HG03520 (cell line): Measurements from ENCODE around the gene BICDL1.
"Not testable (repeated sequence)": the region's sequence is repeated elsewhere in the genome, so short reads cannot be mapped to it uniquely, and the experiment has no call there.

ENCODE experiments used
- ATAC-seq: cut with Tn5 transposase; IDR thresholded peaks from one replicate; pipeline ENCODE4 v1.9.1; 2021; ENCODE audit warnings: mild to moderate bottlenecking, moderate library complexity; ENCODE audit not compliant: unreplicated experiment

The BICDL1 gene

DNA sequence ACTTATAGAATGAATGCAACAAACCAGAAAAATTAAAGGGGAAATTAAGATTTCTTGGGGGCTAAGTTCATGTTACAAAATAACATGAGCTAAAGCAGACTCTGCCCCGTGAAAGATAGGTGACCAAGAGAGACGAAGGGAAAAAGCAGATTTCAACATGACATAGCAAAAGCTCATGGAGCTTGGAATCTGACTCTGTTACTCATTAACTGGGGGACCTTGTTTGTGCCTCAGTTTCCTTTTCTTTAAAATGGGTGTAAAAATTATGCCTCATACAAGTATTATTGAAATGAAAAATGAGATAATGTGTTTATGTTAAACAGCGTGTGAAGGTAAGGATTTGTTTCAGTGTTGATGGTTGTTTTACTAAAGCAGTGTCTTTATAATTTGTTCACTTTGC is 11.5 kb downstream of the BICDL1 start:
- no peak for ATAC-seq

DNA sequence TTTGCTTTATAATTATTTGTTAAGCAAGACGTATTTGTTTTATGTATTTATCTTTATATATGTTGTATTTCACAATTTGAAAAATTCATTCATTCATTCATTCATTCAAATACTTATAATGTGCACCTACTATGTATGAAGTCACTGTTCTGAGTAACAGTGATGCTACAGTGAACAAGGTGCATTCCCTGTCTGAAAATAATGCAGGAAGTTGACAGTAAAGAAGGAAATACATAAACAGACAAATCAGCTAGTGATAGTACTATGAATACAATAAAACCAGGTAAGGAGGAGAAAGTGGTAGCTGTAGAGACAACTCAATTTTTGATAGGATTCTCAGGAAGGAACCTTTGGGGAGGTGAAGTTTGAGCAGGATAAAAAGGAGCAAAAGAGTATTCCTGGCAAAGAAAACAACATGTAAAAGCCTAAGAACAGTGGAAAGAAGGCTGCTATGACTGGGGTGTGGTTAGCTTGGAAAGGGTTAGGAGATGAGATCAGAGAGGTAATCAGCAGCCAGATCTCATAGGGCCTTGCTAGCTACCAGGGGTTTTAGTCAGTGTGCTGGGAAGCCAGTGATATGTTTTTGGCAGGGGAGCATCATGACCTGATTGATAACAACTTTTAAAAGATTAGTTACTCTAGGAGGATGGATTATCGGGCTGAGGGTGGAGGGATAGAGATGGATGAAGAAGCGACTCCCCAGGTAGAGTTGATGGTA is 17.4 kb downstream of the BICDL1 start:
- ATAC-seq, result no peak

DNA sequence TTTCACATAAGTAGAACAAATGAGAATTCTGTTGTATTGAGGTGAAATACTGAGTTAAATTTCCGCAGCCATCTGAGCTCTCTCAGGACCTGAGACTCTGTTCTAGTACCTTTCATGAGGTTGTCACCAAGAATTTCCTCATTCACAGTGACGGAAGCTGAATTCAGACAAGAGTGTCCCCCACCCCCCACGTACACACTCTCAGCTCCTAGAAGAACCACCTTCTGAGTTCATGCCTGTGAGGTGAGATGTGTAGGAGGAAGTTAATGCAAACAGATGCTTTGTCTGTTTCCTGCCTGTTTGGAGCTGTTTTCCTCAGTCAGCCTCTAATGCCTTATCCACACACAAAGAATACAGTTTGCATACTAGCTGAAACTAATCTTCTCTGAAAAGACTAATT is 18.2 kb downstream of the BICDL1 start:
- ATAC-seq, result no peak

DNA sequence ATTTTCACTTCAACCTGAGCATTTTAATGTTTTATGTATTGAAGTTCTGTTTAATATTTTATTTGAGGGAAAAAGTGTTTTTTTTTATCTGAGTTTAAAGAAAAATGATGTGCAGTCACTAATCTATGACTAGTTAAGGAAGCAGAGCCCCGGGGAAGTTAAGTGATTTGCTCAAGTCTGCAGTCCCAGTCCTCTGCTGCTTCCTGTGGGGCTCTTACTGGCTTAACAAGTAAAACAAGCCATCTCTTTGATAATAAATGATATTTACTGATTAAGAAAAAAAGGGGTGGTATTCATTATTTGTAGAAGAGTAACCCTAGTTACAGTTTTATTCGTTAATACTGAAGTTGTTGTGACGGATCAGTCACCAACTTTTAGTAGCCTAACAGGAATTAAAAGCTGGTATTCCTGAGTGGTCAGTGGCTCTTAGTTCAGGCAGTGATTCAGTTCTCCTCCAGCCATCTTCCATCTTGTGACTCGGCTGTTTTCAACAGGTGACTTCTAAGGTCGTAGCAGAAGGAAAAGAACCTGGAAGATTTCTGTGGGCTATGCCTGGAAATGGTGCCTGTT is 21.7 kb downstream of the BICDL1 start:
- ATAC-seq, result no peak

DNA sequence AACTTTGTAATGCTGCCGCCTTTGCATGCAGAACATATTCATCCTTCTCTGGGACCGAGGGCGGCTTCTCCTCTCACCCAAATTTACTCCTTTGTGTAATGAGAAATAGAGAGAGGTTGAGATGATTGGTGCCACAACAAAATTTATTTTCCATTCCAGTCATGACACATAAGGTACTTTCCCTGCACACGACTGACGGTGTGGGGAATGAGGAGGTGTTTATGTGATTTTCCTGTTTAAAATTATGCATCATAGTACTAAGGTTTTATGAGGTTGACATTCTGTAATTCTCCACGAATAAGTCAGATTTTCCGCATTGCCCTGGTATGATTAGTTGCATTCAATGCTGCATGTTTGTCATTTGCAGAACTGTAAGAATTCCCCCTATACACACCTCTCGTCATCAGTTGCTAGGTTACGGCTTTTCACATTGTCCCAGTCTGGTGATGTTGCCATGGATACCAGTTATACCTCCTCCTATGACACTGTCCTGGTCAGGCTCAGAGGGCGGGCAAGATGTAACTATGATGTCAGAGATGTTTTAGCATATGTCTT is 23.1 kb downstream of the BICDL1 start:
- ATAC-seq, result peak; percentile 82

DNA sequence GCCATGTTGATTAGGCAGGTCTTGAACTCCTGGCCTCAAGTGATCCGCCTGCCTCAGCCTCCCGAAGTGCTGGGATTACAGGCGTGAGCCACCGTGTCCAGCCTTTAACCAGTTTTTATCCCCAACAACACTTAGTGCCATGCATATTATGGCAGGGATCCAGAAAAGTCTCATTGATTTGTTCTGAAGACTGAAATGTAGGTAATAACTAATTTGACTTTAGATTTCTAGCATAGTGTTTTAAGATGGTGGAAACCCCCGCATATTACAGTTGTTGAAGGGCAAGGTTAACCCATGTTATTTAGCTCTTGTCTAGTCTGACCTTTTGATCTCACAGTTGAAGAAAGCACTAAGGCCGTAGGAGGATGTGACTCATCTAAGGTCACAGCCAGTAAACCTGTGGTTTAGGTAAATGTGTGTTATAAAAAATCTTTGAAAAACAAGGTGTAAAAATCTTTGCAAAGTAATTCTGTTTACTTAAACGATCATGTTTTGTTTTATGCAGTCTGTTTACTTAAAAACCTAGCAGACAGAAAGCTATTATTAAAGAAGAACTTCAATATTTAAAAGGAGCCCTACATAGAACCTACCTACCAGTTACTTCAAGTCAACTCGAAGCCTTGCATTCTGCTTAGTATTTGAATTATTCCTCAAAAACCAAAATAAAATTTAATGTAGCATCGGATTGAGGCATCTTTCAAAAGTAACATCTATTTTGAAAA is 24.8 kb downstream of the BICDL1 start:
- ATAC-seq, result peak; percentile 72

DNA sequence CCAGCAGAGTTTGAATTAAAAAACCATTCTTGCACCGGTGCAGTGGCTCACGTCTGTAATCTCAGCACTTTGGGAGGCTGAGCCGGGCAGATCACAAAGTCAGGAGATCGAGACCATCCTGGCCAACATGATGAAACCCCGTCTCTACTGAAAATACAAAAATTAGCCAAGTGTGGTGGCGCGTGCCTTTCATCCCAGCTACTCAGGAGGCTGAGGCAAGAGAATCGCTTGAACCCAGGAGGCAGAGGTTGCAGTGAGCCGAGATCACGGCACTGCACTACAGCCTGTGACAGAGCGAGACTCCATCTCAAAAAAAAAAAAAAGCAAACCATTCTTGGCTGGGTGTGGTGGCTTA is 25.3 kb downstream of the BICDL1 start:
- not testable (repeated sequence) for ATAC-seq

DNA sequence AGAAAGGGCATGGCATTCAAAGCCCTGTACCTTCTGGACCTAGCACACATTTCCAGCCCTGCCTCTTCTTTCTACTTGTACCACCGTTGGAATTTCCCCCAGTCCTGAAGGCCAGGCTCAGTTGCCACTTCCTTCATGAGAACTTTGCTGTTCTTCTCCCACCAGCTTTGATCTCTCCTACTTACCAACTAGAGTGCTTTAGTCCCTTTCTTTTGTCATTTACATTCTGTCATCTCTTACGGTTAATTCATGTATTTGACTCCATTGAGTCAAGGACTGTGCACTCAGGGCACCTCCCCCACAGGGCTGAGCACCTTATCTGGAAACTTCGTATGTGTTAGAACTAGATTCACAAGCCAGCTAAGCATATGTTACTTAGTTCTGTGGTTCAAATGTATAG is 26.3 kb downstream of the BICDL1 start:
- no peak for ATAC-seq

DNA sequence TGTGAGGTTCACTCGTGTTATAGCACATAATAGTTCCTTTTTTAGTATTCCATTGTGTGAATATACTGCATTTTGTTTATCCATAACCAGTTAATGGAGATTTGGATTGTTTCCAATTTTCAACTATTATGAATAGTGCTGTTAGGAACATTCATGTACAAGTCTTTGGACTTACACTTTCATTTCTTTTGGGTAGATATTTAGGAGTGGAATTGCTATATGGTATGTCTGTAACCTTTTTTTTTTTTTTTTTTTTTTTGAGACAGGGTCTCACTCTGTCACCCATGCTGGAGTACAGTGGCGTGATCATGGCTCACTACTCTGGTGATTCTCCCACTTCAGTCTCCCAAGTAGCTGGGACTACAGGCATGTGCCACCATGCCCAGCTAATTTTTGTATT is 27.2 kb downstream of the BICDL1 start:
- ATAC-seq, result not testable (repeated sequence)

DNA sequence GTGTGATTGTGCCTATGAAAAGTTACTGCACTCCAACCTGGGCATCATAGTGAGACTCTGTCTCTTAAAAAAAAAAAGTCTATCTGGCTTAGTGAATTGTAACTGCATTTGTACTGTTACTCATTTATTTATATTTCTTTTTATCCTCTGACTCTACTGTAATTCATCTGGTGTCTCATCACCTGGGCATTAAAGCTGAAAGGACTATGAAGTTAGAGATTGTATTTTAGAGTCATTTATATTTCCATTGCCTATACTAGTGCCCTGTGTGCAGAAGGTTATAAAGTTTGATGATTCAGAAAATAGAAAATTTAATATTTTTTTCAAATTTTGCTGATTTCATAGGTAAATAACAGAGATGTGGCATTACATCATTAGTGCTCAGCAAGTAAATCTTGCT is 30.2 kb downstream of the BICDL1 start:
- no peak for ATAC-seq

DNA sequence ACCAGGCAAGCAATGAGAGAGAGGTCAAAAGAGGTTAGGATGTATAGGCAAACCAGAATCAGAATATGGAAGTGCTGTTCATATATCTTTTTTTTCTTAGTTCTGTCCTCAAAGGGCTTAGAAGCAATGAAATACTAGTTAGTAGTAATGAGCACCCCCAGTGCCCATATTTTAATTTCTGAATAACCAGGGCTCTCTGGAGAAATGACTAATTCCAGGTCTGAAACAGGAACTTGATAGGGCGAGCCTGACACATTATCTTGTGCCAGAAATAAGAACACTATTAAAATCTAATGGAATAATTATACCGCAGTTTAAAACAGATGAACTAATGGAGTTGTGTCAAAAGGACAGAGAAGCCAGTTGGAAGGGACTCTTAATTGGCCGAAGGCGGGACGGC is 30.9 kb downstream of the BICDL1 start:
- ATAC-seq, result no peak

DNA sequence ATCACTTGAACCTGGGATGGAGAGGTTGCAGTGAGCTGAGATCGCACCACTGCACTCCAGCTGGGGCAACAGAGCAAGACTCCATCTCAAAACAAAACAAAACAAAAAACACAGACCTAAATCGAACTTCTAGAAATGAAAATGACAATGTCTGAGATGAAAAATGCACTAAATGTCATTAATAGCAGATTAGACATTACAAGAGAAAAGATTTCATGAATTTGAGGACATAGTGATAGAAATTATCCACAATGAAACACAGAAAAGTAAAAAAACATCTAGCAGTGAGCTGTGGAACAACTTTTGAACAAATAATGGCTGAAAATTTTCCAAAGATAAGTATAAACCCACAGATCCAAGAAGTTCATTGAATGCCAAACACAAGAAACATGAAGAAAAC is 35.2 kb downstream of the BICDL1 start:
- no peak for ATAC-seq

DNA sequence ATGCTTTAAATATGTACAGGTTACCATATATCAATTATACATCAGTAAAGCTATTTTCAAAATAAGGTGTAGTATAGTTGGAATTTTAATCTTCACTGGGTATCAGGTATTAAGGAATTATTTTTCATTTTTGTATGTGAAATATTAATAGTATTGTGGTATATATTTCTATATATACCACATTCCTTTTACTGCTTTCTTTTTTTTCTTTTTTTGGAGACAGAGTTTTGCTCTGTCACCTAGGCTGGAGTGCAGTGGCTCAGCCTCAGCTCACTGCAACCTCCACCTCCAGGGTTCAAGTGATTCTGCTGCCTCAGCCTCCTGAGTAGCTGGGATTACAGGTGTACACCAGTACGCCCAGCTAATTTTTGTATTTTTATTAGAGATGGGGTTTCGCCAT is 36.6 kb downstream of the BICDL1 start:
- ATAC-seq, result no peak

DNA sequence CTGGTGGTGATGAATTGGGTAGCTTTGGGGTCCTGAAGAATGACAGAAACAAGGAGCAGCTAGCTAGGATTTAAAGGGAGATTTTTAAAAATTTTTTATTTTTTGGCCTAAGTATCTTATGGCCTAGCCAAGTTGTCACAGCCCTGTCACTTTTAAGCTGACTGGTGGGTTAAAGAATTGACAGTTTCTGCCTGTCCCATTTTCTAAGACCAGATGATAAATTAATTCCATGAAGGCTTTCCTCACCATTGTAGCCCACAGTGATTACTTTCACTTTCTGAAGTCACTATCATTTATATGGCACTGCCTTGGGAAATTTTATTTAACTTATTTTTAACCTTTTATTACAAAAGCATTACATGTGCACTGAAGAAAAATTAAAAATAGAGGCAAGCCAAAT is 43.2 kb downstream of the BICDL1 start:
- no peak for ATAC-seq

DNA sequence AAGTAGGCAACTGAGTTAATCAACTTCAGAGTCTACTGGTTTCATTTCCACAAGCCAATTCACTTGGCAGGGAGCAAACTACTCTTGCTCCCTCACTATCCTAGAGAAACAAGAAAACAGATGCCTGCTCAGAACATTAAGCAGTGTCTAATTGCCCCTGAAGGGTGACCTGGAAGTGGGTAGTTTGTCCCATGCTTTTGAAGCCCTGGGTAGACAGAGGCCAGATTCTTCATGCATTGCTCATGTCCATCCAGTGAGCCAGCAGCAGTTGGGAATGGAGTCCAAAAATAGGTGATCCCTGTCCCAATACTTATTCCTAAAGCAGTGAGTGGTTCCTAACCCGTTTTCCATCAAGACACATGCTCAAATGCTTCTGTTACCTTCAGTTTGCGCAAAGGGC is 48.8 kb downstream of the BICDL1 start:
- ATAC-seq, result no peak

DNA sequence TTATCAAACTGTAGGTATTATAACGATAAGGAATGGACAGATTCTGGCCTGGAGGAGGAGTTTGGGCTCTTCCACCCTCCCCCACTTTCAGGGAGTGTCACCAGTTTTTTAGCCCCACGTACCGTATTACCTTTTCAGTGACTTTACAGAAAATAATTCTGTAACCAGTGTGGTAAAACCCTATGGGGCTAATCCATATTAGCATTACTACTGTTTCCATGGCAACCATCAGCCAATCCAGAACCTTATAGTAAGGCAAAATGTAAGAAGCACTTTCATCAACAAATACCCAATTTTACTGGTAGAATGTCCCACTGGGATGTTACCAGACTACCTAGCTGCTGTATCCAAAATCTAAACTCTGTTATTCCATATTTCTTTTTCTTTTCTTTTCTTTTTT is 50.7 kb downstream of the BICDL1 start:
- ATAC-seq, result no peak

DNA sequence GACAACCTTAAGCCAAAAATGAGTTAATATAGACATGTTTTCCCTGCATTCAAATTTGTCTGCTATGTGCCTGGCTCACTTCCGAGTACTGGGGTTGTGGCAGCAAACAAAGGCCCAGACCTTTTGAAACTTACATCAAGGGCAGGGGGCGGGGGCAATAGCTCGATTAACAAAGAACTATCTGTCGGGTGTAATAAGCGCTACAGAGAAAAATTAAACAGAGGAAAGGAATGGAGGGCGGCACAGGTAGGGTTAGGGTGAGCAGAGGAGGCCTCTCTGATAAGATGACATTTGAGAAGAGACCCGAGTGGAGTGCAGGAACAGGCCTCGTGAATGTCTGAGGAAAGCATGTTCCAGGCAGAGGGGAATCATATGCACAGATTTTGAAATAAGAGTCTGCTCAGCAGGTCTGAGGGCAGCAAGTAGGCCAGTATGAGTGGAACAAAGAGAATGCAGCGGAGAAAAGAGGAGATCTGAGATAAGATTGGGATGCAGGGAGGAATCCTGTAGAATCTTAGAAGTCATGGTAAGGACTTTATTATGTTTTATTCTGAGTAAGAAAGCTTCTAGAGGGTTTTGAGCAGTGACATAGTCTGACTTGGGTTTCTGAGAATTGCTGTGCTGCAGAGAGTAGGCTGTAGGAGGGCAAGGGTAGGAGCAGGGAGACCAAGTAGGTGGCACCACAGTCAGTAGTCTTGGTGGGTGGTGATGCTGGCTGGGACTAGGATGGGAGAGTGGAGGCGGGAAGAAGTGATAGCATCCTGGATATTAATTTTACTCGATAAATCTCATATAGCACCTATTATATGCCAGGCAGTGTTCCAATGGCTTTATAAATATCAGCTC is 52.6 kb downstream of the BICDL1 start:
- no peak for ATAC-seq

DNA sequence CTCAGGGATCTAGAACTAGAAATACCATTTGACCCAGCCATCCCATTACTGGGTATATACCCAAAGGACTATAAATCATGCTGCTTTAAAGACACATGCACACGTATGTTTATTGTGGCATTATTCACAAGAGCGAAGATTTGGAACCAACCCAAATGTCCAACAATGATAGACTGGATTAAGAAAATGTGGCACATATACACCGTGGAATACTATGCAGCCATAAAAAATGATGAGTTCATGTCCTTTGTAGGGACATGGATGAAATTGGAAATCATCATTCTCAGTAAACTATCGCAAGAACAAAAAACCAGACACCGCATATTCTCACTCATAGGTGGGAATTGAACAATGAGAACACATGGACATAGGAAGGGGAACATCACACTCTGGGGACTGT is 56.3 kb downstream of the BICDL1 start:
- ATAC-seq, result not testable (repeated sequence)

DNA sequence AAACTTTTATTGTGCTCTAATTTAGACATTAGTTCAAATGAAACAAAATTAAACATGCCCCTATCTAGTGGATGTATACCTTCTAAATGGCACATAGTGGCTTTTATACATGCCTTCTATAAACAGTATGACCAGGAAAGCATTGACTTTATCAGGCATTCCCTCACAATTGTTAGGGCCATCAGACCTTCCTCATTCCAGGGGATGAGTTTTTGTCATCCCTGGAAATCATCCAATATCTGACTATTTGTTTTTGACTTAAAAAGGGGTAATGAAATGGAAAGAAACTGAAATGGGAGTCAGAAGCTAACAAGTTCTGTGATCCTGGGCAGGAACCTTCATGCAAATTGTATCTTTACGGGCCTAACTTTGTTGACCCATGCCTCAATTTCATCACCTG is 58.0 kb downstream of the BICDL1 start:
- no peak for ATAC-seq

DNA sequence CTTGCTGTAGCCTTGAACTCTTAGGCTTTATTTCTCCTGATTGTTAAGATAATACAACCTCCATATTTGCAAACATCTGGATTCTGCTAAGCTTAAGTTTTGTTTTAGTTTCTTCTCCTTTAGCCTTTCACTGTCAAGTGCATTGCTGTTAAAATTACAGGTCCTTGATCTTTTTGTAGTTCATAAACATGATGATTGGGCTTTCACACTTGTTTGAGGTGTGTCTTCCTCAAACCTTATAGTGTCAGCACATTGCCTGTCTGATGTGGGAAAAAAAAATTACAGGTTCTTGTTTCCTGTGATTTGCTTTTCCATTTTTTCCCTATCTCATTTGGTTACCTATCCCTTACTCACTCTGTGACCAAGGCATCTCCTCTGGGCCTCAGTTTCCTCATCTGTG is 59.2 kb downstream of the BICDL1 start:
- no peak for ATAC-seq

DNA sequence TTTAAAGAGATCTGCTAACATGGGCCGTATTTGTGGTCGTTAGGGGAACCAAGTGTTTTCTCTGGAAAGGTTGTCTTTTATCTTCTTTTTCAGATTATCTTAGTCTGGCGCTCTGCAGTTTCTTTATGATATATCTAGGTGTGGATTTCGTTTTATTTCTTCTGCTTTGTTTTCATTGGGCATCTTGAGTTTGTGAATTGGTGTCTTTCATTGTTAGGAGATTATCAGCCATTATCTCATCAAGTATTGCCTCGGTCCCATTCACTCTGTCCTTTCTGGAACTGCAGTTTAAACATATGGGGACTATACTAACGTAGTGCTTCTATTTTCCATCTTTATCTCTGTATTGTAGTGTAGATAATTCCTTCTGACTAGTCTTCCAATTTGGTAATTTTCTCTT is 60.4 kb downstream of the BICDL1 start:
- no peak for ATAC-seq
